SU-DHL-6 (cell line): ENCODE data around the gene ARHGEF1.

Experiments
- H2AFZ ChIP-seq: fragments of 200-600 bp; sonication (generic); 2 replicates; pipeline ENCODE4 v1.6.1; 2014; ENCODE audit warnings: low read depth, mild to moderate bottlenecking, moderate library complexity, mixed read lengths, antibody characterized with exemption, low read length; ENCODE audit not compliant: severe bottlenecking
- H3F3A ChIP-seq: fragments of 200-600 bp; shearing (Covaris generic); 2 replicates; pipeline ENCODE4 v1.6.0; 2016; ENCODE audit warnings: antibody characterized with exemption, mild to moderate bottlenecking; ENCODE audit not compliant: insufficient read depth
- H3K27ac ChIP-seq: fragments of 200-600 bp; sonication (generic); 2 replicates; pipeline ENCODE4 v1.5.1; 2016; ENCODE audit warnings: low read depth, mild to moderate bottlenecking, low read length, moderate library complexity, mixed read lengths
- H3K27me3 ChIP-seq: fragments of 200-600 bp; sonication (generic), shearing (Covaris generic); 2 replicates; pipeline ENCODE4 v1.6.0; 2014; ENCODE audit warnings: mild to moderate bottlenecking, low read length
- H3K36me3 ChIP-seq: fragments of 200-600 bp; sonication (generic); 2 replicates; pipeline ENCODE4 v1.6.1; 2014; ENCODE audit warnings: mild to moderate bottlenecking, low read length, mixed read lengths
- H3K4me2 ChIP-seq: fragments of 300-600, 200-600 bp; shearing (Covaris generic), sonication (generic); 2 replicates; pipeline ENCODE4 v1.6.0; 2014; ENCODE audit warnings: low read length, low read depth, mild to moderate bottlenecking; ENCODE audit not compliant: poor library complexity, severe bottlenecking
- H3K4me3 ChIP-seq: fragments of 200-600 bp; sonication (generic); 2 replicates; pipeline ENCODE4 v1.5.1; 2014; ENCODE audit warnings: antibody characterized with exemption, low read length, mild to moderate bottlenecking, mixed read lengths; ENCODE audit not compliant: insufficient read depth, poor library complexity, severe bottlenecking
- H3K79me2 ChIP-seq: fragments of 200-600 bp; sonication (generic); 2 replicates; pipeline ENCODE4 v1.6.1; 2014; ENCODE audit warnings: mild to moderate bottlenecking, low read length, moderate library complexity; ENCODE audit not compliant: insufficient read depth
- H3K9ac ChIP-seq: fragments of 200-600 bp; sonication (generic); 2 replicates; pipeline ENCODE4 v1.7.0; 2014; ENCODE audit warnings: mild to moderate bottlenecking, low read length
- H3K9me2 ChIP-seq: fragments of 200-600 bp; sonication (generic); replicated peaks from 2 replicates; pipeline ENCODE4 v1.6.1; 2014; ENCODE audit warnings: low read length; ENCODE audit not compliant: insufficient read depth
- H3K9me3 ChIP-seq: fragments of 200-600 bp; sonication (generic); 2 replicates; pipeline ENCODE4 v1.6.1; 2014; ENCODE audit warnings: low read length, mixed read lengths; ENCODE audit not compliant: insufficient read depth
- H4K20me1 ChIP-seq: fragments of 200-600 bp; sonication (generic); 2 replicates; pipeline ENCODE4 v1.6.1; 2014; ENCODE audit warnings: low read depth, mild to moderate bottlenecking, antibody characterized with exemption, low read length, moderate library complexity, mixed read lengths
- CTCF ChIP-seq: fragments of 200-600 bp; sonication (generic); IDR thresholded peaks from one replicate; pipeline ENCODE4 v1.5.1; 2017; ENCODE audit warnings: antibody characterized with exemption, mild to moderate bottlenecking, low read length, moderate library complexity; ENCODE audit not compliant: insufficient read depth, poor library complexity, severe bottlenecking
- EZH2phosphoT487 ChIP-seq: fragments of 200-600 bp; sonication (generic), shearing (Covaris generic); conservative IDR thresholded peaks from 2 replicates; pipeline ENCODE4 v1.6.1; 2018; ENCODE audit warnings: mild to moderate bottlenecking, antibody characterized with exemption, low read length, moderate library complexity, mixed read lengths

Gene ARHGEF1

DNA sequence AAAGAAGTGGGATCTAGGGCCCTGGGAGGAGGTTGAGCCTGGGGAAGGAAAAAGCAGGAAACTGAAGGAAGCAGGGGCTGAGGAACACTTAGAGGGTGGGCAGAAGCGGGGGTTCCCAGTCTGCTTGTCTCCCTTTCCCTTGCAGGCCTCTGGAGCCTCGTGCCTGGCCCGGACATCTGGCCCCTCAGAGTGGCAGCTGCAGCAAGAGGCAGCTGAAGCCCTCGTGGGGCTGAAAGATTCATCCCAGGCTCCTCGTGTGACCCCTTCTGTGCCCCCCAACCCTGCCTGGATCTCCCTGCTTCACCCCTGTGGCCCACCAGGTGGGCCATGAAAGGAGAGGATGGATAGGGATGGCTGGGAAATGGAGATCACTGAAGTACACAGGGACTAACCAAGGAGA, 32.6 kb upstream of the ARHGEF1 start:
- Histone ChIP-seq H3F3A (no peaks in the 10 kb centered on the region), H3K36me3 (no peaks in the 10 kb centered on the region), H3K27ac (no peak overlapping the region), H3K9me3 (no peaks in the 10 kb centered on the region), H3K27me3 (no peaks in the 10 kb centered on the region), H2AFZ (no peak overlapping the region), H3K4me3 (no peak overlapping the region), H3K4me2 (no peak overlapping the region), H3K9ac (no peak overlapping the region), H3K9me2 (no peaks in the 10 kb centered on the region), H4K20me1 (no peaks in the 10 kb centered on the region), H3K79me2 (no peaks in the 10 kb centered on the region)
- TF ChIP-seq EZH2phosphoT487 (no peak), CTCF (no peak)

GRCh38 chr19:41851456-41851855, 31.5 kb upstream of the ARHGEF1 start:
- Histone ChIP-seq H3K4me3 (no peak overlapping the region), H3K27ac (no peak overlapping the region), H2AFZ (no peak overlapping the region), H3K36me3 (no peaks in the 10 kb centered on the region), H3K9me2 (no peaks in the 10 kb centered on the region), H3K9ac (no peak overlapping the region), H3F3A (no peaks in the 10 kb centered on the region), H3K79me2 (no peaks in the 10 kb centered on the region), H3K4me2 (no peak overlapping the region), H4K20me1 (no peaks in the 10 kb centered on the region), H3K9me3 (no peaks in the 10 kb centered on the region), H3K27me3 (no peaks in the 10 kb centered on the region)
- TF ChIP-seq EZH2phosphoT487 = no peak
- no peak for TF ChIP-seq CTCF

GRCh38 chr19:41853344-41853743, 29.6 kb upstream of the ARHGEF1 start:
- H3K79me2 ChIP-seq = no peaks in the 10 kb centered on the region
- H3K36me3 ChIP-seq = no peaks in the 10 kb centered on the region
- TF ChIP-seq EZH2phosphoT487 (no peak), CTCF (no peak)
- H3K27me3 ChIP-seq = no peaks in the 10 kb centered on the region
- no peak overlapping the region for H3K9ac ChIP-seq
- H4K20me1 ChIP-seq = no peaks in the 10 kb centered on the region
- H3K4me2 ChIP-seq = no peak overlapping the region
- no peaks in the 10 kb centered on the region for H3K9me3 ChIP-seq
- no peak overlapping the region for H3K4me3 ChIP-seq
- H3K27ac ChIP-seq = no peak overlapping the region
- H3K9me2 ChIP-seq = no peaks in the 10 kb centered on the region
- no peak overlapping the region for H2AFZ ChIP-seq
- H3F3A ChIP-seq = no peaks in the 10 kb centered on the region

- TF ChIP-seq EZH2phosphoT487 = no peak
- TF ChIP-seq CTCF = no peak
- no peaks in the 10 kb centered on the region for H3K9me2 ChIP-seq
- no peaks in the 10 kb centered on the region for H4K20me1 ChIP-seq
- no peaks in the 10 kb centered on the region for H3K27me3 ChIP-seq
- H2AFZ ChIP-seq = no peak overlapping the region
- H3K4me3 ChIP-seq = no peak overlapping the region
- H3K79me2 ChIP-seq = no peaks in the 10 kb centered on the region
- no peaks in the 10 kb centered on the region for H3K9me3 ChIP-seq
- no peak overlapping the region for H3K9ac ChIP-seq
- H3K4me2 ChIP-seq = no peak overlapping the region
- H3K27ac ChIP-seq = no peak overlapping the region
- 0 out of 2 replicates have a peak, but pooled peaks cover 1% of the 10 kb centered on the region for H3F3A ChIP-seq
- no peaks in the 10 kb centered on the region for H3K36me3 ChIP-seq
Observed at GRCh38 chr19:41853768-41854167, 29.2 kb upstream of the ARHGEF1 start.
